HG03442 (cell line): ENCODE data around the gene CHRM4.

Experiments
- ATAC-seq: cut with Tn5 transposase; IDR thresholded peaks from one replicate; pipeline ENCODE4 v1.9.1; 2021; ENCODE audit warnings: mild to moderate bottlenecking, moderate library complexity; ENCODE audit not compliant: unreplicated experiment

CHRM4 gene

DNA sequence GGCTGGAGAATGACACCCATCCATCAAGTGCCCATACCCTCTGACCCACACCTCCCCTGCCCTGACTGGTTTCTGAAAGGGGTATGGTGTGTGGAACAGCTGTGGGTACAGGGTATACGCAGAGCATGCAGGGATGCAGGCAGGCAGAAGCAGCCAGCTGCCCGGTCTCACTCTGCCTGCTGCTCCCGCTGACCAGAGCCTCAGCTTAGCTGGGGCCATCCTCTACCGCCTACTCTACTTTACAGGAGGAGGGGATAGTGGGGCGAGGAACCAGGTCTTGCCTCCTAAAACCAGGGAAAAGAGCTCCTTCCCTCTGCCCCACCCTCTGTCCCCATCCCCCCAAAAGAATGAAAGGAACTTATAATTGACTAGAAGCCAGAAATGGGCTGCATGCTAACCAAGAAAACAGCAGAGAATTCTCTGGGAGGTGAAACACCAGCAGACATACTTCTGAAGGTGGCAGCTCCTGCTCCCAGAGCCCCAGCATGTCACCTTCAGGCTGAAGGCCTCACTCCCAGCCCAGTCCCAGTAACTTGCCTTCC lies 13.0 kb upstream of the CHRM4 start:
- no peak for ATAC-seq

DNA sequence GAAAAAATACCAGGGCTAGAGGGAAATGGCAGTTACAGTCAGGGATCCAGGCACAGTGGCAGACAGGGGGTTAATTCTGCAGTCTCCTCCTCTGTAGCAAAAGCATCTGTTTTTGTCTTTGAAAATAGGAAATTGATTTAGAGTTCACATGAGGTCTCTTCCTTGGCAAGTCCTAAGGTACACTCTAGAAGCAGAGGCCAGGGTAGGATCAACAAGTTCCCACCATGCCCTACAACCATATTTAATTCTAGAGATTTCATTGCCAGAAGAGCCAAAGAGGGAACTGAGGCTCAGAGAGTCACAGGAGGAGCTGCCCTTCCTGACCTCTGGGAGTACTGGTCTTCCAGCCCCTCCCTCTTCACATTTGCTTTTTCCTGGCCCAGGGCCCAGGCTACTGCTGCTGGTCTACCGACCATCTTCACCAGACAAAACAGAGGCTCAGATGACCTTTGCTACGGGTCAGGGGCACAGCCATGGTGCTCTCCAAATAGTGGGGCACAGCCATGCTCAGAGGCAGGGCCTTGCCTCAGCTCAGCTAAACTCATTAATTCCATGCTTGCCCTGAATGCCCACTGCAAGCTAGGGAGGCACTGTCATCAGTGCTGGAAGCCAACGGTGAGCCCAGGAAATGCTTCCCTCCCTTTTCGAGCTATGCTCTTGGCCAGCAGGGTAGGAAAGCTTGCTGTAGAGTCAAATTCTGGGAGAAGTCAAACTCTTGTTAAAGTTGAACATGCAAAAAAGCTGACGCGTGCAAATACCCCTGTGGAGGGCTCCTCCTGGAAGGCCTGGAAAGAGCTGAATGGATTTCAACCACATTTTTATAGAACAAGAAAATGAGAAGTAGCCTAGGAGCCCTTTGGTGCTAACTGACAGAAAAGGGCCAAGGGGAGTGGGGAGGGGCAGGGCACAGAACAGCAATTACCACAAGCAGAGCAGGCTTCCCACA lies 11.7 kb upstream of the CHRM4 start:
- no peak for ATAC-seq

DNA sequence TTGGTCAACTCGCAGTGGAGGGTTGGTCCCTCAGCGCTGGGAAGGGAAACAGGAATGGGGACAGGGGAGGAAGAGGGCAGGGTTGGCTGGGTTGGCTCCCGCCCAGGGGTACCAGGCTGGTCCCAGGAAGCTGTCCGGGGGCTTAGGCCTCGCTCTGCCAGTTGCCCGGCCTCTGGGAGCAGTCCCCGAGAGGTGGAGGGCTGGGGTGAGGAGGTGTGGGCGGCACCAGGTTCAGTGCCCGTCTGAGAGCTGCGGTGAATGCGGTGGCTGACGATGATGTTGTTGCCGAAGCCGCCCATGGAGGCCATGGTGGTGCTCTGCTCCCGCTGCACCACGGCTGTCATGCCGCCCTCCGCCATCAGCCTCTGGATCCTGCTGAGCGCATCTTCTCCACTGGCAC lies 6.0 kb upstream of the CHRM4 start:
- ATAC-seq = no peak

DNA sequence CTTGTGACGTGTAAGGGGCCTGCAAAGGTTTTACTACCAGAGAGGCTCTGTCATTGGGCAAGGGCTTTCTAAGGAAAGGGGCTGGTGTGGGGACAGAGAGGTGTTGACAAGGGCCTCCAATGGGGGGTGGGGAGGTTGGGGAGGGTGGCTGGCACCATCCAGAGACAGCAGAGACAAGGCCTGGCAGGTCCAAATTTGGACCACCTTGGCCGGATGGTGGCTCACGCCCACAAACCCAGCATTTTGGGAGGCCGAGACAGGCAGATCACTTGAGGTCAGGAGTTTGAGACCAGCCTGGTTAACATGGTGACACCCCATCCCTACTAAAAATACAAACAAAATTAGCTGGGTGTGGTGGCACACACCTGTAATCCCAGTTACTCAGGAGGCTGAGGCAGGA lies 2.2 kb upstream of the CHRM4 start:
- ATAC-seq = no peak

DNA sequence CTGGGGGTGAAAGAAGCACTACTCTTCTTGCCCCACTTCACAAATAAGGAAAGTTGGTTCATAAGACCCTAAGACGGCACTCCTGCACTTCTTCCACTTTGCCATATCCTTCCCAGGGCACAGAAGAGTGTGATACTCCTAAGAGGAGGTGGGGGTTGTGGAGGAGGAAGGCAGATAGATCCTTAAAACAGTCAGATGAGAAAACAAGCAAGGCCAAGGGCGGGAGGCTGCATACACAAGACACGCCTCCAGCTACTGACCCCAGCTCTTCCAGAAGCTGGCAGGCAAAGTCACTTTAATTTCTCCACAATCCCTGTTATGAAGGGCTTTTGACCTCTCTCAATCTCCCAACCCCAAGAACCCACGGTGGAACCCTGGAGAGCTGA lies 1.6 kb upstream of the CHRM4 start:
- no peak for ATAC-seq

DNA sequence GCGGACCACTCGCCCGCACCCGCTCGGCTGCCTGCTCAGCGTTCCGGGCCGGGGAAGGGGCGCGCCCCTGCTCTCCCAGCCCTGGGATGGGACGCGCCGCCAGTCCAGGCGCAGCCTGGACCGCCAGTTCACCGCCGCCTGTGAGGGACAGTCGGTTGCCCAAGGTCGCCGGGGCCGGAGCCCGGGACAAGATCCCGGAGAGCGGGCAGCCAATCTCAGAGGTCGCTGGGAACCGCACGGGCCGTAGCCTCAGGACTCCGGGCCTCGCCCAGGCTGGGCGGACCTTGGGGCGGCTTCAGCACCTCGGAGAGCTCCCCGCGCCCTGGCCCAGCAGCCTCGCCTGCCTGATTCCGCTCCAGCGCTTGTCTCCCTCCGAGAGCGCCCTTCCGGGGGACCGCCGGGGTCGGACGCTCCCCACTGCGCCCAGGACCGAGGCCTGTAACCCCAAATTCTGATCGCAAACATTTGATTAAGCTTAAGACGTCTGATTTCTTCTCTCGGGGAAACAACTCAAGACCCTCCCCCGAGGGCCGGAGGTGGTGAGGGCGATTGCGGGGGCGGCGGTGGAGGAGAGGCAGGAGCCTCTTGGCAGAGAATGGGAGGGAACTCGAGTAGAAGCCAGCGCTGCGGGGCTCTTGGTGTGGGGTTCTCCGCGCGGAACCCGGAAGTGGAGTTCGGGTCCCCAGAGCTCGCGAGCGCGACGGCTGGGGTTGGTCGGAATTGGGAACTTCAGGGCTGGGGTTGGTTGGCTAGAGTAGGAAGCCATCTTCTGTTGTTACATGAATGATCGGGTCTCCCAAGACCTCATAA lies 1.1 kb upstream of the CHRM4 start:
- ATAC-seq = peak; percentile 49

DNA sequence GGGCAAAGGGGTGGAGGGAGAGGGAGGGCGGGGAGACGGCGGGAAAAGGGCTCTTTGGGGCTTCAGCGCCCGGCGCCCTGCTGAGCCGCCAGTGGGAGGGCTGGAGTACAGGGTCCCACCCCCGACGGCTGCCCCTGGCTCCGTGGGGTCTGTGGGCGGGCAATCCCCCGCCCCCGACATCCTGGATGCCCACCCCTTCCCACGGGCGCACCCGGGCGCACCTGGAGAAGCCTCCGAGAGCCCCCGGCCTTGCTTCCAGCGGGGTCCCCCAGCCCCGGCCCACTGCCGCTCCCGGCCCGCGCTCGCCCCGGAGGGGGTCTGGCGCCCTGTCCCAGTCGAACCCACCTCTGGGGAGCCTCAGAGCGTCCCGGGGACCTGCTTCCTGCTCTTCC lies 394 bp downstream of the CHRM4 start:
- ATAC-seq = no peak

DNA sequence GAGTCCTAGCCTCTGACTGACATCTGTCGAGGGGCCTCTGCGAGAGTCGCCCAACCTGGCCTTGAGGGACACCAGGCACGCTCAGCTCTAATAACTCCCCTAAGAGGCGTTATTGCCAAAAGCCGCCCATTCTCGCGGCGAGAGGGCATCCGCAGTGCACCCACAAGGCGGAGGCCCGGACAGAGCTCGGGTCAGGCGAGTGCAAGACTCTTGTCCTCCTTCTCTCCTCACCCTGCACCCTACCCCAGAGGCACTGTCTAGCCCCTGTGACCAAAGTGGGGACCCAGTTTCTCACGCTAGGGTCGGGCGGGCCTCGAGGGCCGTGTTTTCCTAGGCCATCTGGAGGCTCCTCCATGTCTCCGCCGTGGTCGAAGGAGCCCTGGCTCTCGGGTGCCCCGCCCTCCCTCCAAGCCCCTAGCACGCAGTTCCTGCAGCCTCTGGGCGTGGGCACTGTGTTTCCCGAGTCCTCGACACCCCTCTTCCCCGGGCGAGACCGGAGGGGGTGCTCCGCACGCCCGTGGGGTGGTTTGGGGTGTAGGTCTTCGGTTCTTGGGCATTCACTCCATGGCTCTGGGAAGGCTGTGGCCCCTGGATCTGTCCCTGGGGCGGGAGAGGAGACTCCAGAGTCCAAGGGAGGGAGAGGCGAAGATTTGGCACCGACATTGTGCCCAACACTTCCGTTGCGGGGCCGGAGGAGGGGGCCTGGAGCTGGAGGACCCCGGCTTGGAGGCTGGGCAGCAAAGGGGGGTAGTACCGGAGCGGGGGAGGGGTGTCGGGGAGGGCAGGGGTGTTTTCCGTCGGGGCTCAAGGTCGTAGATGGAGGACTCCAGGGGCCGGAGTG lies 1.0 kb downstream of the CHRM4 start:
- no peak for ATAC-seq

DNA sequence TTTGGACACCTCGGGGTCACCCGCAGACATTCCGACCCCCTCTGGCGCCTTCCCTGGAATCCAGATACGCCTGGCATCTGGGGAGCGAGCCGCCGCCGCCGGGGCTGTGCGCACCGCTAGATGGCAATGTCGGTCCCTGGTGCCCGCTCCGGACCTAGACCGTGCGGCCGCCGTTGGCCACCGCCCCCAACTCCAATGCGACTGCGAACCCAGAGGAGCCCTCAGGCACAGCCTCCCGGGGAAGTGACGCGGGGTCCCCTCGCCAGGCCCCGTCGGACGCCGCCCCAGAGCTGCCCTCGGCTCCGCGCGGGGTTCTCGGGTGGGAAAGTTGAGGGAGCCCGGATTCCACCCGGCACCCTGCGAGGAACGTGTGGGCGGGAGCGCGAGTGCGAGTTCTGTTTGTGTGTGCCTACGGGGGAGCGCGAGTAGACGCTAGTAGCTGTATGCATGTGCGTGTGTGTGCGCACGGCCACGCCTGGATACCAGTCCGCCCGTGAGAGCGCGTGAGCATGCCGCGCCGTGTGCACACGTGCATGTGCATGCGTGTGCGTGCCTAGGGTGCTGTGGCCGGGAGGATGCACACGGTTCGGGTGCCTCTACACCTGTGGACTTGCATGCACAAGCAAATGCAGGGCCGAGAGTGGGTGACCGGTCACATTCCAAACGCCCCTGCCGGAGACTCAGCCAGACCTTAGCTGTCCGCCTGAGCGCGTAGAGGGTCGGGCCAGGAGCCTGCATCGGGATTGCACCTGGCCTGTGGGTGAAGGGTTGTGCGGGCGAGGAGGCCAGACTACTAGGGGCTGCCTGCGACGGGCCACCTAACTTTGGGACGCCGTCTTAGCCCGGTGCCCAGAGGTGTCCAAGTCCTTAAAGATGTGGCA lies 1.9 kb downstream of the CHRM4 start:
- ATAC-seq = peak; percentile 40

DNA sequence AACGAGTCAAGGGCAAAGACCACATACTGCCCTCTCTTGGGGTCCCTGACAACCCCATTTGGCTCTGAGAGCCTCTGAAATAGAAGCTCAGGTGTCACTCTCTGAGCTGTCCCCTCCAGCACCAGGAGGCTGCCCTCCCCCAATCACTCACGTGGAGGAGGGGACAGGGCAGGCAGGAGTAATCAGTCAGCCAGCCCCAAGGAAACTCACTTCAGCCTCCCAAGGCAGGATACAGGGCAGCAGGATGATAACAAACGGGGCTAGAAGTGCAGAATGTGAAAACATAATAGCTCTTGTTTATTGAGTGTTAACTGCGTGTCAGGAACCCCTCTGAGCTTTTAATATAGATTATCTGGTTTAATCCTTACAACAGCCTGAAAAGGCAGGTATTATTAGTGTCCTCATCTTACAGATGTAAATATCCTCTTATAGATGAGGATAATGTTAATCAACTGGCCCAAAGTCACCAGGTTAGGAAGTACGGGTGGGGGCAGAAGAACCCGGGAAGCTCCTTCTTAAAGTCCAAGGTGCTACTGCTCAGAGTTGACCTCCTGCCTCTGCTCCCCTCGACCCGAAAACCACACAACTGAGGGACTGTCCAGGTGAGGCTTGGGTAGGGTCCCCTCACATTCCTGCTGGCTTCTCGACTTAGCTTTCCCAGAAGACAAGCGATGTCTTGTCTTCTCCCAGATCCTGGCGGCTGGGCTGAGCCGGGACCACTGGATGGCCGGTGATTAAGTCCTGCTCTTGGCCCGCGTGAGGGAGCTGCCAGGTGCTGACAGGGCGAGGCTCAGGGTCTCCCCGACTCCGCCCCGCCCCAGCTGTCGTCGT lies 2.7 kb downstream of the CHRM4 start:
- ATAC-seq = no peak

DNA sequence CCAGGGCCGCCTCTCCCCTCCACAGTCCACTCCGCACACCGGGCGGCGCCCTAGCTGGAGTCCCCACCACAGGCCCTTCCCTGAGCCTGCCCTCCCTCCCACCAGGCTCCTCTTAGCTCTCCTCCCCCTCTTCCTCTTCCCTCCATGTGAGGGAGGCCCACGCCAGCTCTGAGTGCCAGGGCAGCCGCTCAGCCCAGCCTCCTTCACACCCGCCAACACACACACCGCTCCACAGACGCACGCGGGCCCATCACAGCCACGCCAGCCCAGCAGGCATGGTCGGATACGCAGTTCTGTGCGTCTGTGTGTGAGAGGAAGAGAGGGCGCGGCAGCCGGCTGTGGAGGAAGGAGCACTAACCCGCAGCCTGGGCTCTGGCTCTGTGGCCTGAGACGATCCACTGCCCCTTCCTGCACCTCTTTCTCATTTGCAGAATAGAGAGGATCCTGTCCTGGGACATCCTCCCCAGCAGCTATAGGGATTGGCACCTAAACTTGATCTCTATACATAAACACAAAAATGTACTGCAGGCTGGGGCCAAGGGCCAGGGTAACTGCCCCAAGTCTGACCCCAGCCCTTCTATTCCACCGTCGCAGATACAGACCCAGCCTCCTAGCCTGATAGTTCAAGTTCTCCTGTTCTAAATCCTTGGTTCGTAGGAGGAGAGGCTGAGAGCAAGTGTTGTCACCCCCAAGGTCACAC lies 3.5 kb downstream of the CHRM4 start:
- no peak for ATAC-seq

DNA sequence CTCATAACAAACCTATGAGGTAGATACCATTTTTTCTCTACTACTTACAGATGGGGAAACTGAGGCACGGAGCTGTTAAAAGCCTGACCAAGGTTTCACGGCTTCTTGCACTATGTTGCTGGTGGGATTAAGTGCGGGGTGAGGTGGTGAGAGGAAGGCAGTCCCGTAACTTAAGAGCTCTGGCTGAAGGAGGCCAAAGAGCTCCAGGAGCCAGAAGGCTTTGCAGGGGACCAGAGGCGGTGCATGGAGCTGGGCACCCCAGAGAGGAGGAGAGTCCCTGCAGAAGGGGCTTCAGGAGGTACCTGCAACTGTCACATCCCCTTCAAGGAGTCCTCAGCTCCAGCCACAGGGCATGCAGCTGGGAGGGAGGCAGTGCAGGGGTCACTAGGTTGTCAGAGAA lies 4.1 kb downstream of the CHRM4 start:
- ATAC-seq = no peak

DNA sequence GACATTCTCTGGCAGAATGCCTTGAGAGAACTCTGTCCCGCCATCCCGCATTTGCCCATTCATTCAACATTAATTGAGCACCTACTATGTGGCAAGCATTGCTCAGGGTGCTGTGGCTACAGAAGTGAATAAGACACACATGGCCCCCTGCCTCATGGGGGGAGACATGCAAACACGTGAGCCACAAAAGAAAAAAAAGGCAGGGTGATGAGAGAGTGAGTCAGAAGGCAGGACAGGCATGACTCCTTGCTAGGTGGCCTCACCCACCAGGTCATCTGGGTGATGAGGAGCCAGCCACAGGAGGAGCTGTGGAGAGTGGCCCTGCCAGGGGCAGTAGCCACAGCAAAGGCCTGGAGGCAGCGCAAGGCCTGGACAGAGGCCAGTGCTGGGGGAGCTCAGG lies 4.9 kb downstream of the CHRM4 start:
- no peak for ATAC-seq

DNA sequence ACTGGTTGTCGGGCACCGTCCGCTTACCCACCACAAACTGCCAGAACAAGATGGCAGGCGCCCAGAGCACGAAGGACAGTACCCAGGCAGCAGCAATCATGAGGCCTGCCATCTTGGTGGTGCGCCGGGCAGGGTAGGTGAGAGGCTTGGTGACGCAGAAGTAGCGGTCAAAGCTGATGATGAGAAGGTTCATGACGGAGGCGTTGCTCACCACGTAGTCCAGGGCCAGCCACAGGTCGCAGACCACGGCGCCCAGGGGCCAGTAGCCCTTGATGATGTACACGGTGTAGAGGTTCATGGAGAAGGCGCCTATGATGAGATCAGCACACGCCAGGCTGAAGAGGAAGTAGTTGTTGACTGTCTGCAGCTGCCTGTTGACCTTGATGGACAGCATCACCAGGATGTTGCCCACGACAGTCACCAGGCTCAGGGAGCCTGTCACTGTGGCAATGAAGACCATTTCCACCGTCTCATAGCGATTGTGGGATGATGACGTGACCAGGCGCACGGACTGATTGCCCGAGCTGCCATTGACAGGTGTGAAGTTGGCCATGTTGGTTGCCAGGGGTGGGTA lies 5.5 kb downstream of the CHRM4 start:
- no peak for ATAC-seq

DNA sequence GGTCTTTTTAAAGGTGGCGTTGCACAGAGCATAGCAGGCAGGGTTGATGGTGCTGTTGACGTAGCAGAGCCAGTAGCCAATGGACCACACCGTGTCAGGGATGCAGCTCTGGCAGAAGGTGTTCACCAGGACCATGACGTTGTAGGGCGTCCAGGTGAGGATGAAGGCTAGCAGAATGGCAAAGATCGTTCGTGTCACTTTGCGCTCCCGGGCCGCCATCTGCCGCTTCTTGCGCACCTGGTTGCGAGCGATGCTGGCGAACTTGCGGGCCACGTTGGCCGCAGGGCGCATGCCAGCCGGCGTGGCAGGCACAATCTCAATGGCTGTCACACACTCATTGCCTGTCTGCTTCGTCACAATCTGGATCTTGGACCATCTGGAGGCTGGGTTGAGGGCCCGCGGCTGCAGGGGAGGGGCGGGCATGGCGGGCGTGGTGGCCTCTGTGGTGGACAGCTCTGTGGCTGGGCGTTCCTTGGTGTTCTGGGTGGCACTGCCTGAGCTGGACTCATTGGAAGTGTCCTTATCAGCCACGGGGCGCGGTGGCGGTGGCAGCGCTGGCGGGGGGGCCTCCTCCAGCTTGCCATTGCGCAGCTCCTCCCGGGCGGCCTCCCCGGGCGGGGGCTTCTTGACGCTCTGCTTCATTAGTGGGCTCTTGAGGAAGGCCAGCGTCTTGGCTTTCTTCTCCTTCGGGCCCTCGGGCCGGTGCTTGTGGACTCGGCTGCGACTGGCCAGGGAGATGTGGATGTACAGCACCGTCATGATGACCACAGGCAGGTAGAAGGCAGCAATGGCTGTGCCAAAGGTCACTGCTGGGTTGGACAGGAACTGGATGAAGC lies 6.2 kb downstream of the CHRM4 start:
- no peak for ATAC-seq

DNA sequence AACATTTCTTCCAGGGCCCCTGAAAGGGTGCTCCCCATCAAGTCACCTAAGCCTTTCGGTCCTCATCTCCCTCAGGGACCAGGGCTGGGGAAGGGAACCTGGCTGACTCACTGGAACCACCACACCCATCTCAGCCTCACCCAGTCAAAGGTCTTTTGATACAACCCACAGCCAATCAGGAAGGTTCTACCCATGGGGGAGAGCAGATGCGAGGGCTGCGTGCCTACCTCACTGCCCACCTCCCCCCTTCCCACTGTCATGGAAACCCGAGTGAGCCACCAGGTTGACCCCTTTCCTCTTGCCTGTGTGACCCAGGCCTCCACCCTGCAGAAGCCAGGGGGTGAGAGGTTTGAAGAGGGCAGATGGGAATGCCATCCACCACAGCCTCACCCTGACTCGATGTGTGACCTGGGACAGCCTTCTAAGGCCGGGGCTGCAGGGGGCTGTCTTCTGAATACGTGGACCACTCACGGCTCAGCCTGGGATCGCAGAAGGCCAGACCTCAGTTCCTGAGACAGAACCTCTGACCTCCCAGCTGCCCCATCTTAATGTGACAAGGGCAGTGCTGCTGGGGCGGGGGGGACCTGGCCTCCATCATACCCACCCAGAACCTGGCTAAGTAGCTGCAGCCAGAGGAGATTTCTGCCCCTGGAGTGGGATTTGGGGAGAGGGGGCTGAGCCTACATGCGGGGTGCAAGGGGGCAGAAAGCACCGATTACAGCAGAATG lies 7.4 kb downstream of the CHRM4 start:
- no peak for ATAC-seq

DNA sequence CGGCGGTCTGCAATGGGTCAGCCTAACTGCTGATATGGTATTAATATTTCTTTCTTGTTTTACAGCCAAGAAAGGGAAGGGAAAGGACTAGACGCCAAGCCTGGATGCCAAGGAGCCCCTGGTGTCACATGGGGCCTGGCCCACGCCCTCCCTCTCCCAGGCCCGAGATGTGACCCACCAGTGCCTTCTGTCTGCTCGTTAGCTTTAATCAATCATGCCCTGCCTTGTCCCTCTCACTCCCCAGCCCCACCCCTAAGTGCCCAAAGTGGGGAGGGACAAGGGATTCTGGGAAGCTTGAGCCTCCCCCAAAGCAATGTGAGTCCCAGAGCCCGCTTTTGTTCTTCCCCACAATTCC lies 8.2 kb downstream of the CHRM4 start:
- ATAC-seq = no peak
